Activated CD4-positive, alpha-beta T cell treated with anti-CD3 and anti-CD28 coated beads for 1 hour (primary cell): ENCODE results near the gene SART3.
"Not testable (repeated sequence)": the region's sequence is repeated elsewhere in the genome, so short reads cannot be mapped to it uniquely, and the experiment has no call there.

ENCODE experiments used
- DNase-seq: peaks from one replicate; pipeline ENCODE4 v3.0.0-alpha.2; 2020

The SART3 gene

GRCh38 chr12:108518716-108519496, 42.1 kb downstream of the SART3 start:
- DNase-seq: no peak

- DNase-seq: no peak
These were observed 42.8 kb downstream of the SART3 start for GRCh38 chr12:108518101-108518715.

GRCh38 chr12:108517288-108518100, 43.5 kb downstream of the SART3 start:
- DNase-seq: no peak

DNA sequence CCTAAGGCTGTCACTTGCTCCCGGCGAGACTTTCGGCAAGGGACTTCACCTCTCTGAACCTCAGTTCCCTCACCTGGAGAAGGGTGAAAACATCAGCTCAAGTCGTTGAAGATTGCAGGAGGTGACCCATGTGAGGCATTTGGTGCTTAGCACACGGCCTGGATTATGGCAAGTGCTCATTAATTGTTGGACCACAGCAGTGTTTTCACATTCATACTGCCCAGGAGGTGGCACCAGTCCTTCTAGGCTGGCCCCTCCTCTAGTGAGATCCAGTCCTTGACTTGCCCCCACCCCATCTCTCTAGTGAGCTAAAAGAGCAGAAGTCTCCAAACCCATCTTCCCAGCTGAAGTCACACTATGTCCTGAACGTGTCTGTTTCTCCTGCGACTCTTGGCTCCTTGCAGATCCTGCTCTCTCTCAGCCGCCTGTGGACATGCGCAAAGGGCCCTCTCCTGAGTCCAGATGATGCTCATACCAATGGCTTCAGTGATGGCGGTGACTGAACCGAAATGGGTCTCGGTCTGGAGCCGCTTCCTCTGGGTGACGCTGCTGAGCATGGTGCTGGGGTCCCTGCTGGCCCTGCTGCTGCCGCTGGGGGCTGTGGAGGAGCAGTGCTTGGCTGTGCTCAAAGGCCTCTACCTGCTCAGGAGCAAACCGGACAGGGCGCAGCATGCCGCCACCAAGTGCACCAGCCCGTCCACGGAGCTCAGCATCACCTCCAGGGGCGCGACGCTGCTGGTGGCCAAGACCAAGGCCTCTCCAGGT, 44.3 kb downstream of the SART3 start:
- no peak for DNase-seq

GRCh38 chr12:108515916-108516315, 45.1 kb downstream of the SART3 start:
- DNase-seq: no peak

DNA sequence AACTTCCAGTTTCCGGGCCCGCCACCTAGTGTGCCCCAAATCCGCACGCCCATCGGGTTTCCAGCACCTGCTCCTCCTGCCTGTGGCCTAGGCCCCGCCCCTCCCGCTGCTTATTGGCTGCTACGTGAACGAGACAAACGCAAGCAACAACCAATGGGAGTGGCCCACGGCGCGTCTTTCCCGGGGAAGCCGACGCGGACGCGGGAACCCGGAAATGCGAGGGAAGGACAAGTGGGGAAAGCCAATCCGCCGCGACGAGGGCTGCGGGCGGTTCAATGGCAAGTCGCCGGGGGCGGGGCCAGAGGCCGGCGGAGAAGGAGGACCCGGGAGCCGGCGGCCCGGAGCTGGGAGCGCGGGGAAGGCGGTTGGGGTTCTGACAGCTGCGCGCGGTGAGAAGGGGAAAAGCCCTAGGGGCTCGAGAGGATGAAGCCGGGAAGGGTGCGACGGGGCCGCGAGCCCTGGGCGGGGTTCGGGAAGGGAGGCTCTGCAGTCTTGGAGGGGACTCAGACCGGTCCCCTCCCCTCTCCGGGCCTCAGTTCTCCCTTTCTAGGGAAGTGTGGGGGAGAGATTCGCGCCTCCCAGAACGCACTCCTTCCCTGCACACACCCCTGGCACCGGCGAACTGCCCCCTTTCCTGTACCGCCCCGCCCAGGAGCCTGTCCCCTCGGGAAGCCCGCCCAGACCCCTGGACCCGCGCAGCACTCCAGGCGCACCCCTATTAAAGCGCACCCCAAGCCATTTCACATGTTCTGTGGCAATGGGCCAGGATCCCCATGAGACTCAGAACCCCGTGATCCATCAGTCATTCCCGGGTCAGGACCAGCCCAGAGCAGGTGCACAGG, 45.8 kb downstream of the SART3 start, which contains the start of gene FICD:
Gene FICD, plus strand, starts transcription at position 305 of the 842 bp plus-strand sequence. CDS start 1,696 bp downstream, outside the sequence.
- peak; percentile 97 for DNase-seq

DNA sequence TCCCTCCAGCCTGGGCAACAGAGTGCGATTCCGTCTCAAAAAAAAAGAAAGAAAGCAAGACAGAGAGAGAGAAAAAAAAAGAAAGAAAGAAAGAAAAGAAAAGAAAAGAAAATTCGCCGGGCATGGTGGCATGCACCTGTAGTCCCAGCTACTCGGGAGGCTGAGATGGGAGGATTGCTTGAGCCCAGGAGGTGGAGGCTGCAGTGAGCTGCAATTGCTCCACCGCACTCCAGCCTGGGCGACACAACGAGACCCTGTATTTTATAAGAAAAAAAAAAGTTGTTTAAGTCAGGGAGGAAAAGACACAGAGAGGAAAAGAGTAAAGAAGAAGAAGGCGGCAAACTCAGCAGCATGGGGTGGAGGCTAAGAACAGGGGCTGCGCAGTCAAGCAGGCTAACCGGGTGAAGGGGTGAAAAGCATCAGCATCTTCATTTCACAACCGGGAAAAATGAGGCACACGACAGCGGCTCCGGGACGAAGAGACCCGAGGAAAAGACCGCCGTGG, 46.5 kb downstream of the SART3 start:
- no peak for DNase-seq

- peak; percentile 62 for DNase-seq
These were observed 49.1 kb downstream of the SART3 start for GRCh38 chr12:108511633-108512540.

- DNase-seq: no peak
These were observed 50.1 kb downstream of the SART3 start for GRCh38 chr12:108510836-108511235.

DNA sequence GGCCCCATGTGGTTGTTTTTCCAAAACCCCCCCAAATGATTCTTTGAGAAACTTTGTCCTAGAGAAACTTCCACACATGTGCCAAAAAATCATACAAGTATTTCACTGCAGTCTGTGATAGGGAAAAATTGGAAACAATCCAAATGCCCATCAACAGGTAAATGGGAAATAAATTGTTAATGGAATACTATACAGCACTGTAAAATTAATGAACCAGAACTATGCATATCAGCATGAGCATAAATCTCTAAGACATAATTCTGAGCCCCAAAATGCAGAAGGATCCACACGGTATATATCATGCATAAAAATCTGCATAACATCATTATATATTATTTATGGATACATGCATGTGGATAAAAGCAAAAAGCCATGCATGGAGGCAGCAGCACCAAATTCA, 51.2 kb downstream of the SART3 start:
- no peak for DNase-seq

- no peak for DNase-seq
These were observed 52.9 kb downstream of the SART3 start for GRCh38 chr12:108507971-108508642.

GRCh38 chr12:108505129-108505528, 55.8 kb downstream of the SART3 start:
- DNase-seq: no peak

- no peak for DNase-seq
These were observed 58.1 kb downstream of the SART3 start for GRCh38 chr12:108502922-108503321.

- no peak for DNase-seq
These were observed 62.8 kb downstream of the SART3 start for GRCh38 chr12:108498136-108498535.

- no peak for DNase-seq
These were observed 65.0 kb downstream of the SART3 start for GRCh38 chr12:108495823-108496579.

GRCh38 chr12:108495054-108495453, 65.9 kb downstream of the SART3 start:
- DNase-seq: no peak

DNA sequence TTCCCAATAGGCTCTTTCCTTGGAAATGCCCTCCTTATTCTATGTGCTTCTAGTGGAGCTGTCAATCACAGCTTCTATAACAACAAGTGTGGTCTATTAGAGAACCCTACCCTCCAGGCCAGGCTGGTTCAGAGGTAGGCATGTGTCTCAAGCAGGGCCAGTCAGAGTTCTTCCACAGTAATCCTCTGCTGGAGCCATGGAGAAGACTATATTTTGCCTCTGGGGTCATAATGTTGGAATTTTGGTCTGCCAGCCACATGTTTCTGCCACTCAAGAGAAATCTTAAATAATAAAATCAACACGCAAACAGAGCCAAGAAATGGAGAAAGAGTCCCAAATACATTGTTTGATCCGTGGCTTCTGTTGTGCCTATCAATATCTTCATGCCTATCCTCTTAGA, 69.7 kb downstream of the SART3 start:
- DNase-seq: no peak

GRCh38 chr12:108487029-108487428, 73.9 kb downstream of the SART3 start:
- DNase-seq: not testable (repeated sequence)

GRCh38 chr12:108485371-108485770, 75.6 kb downstream of the SART3 start:
- not testable (repeated sequence) for DNase-seq
